Measurements from ENCODE around the gene MYRF. TPM values are rescaled to one million over a fixed set of nuclear protein-coding genes. Genes with fewer than 3 reads are reported as not detected.

The MYRF gene
- total RNA-seq, 1 donor from 2014 or later, result 1.6 TPM

GRCh38 chr11:61782299-61782698 is 29.9 kb downstream of the MYRF start:
- H3K27me3 Mint-ChIP-seq (ENCODE audit: low read depth), result no peaks in the 10 kb centered on the region
- H3K27ac Mint-ChIP-seq (ENCODE audit: unreplicated experiment), result no peak overlapping the region
- no peak for TF ChIP-seq CTCF (IDR thresholded peaks at IDR 0.05)
- no peak for DNase-seq (ENCODE audit: low spot score)
- peaks cover 20% of the 10 kb centered on the region for H3K4me1 Mint-ChIP-seq (ENCODE audit: low read depth)
- H3K4me3 Mint-ChIP-seq (ENCODE audit: unreplicated experiment), result no peak overlapping the region
- H3K36me3 Mint-ChIP-seq (ENCODE audit: low read depth), result peaks cover 6% of the 10 kb centered on the region
- no peaks in the 10 kb centered on the region for H3K9me3 Mint-ChIP-seq (ENCODE audit: low read depth)

GRCh38 chr11:61782841-61783240 is 30.4 kb downstream of the MYRF start:
- Mint-ChIP-seq H3K27me3 (ENCODE audit: low read depth) (no peaks in the 10 kb centered on the region), H3K4me3 (ENCODE audit: unreplicated experiment) (no peak overlapping the region), H3K27ac (ENCODE audit: unreplicated experiment) (no peak overlapping the region), H3K4me1 (ENCODE audit: low read depth) (peaks cover 20% of the 10 kb centered on the region), H3K36me3 (ENCODE audit: low read depth) (peaks cover 6% of the 10 kb centered on the region), H3K9me3 (ENCODE audit: low read depth) (no peaks in the 10 kb centered on the region)
- no peak for DNase-seq (ENCODE audit: low spot score)
- no peak for TF ChIP-seq CTCF (IDR thresholded peaks at IDR 0.05)

GRCh38 chr11:61783717-61784505 is 31.5 kb downstream of the MYRF start:
- DNase-seq (ENCODE audit: low spot score), result no peak
- H3K27ac Mint-ChIP-seq (ENCODE audit: unreplicated experiment), result peak overlapping the region; percentile 72
- no peaks in the 10 kb centered on the region for H3K9me3 Mint-ChIP-seq (ENCODE audit: low read depth)
- H3K27me3 Mint-ChIP-seq (ENCODE audit: low read depth), result no peaks in the 10 kb centered on the region
- H3K4me1 Mint-ChIP-seq (ENCODE audit: low read depth), result peaks cover 20% of the 10 kb centered on the region
- H3K36me3 Mint-ChIP-seq (ENCODE audit: low read depth), result peaks cover 8% of the 10 kb centered on the region
- H3K4me3 Mint-ChIP-seq (ENCODE audit: unreplicated experiment), result no peak overlapping the region
- TF ChIP-seq CTCF (IDR thresholded peaks at IDR 0.05), result no peak

- Mint-ChIP-seq H3K4me3 (ENCODE audit: unreplicated experiment) (no peak overlapping the region), H3K36me3 (ENCODE audit: low read depth) (peaks cover 10% of the 10 kb centered on the region), H3K9me3 (ENCODE audit: low read depth) (no peaks in the 10 kb centered on the region), H3K27me3 (ENCODE audit: low read depth) (no peaks in the 10 kb centered on the region), H3K4me1 (ENCODE audit: low read depth) (peaks cover 20% of the 10 kb centered on the region), H3K27ac (ENCODE audit: unreplicated experiment) (peak overlapping the region; percentile 13)
- DNase-seq (ENCODE audit: low spot score), result no peak
- no peak for TF ChIP-seq CTCF (IDR thresholded peaks at IDR 0.05)
These were observed 32.0 kb downstream of the MYRF start for GRCh38 chr11:61784506-61784805.

GRCh38 chr11:61785837-61786402 is 33.5 kb downstream of the MYRF start:
- Mint-ChIP-seq H3K4me3 (ENCODE audit: unreplicated experiment) (no peak overlapping the region), H3K36me3 (ENCODE audit: low read depth) (peaks cover 17% of the 10 kb centered on the region), H3K4me1 (ENCODE audit: low read depth) (peaks cover 20% of the 10 kb centered on the region), H3K9me3 (ENCODE audit: low read depth) (no peaks in the 10 kb centered on the region), H3K27me3 (ENCODE audit: low read depth) (no peaks in the 10 kb centered on the region), H3K27ac (ENCODE audit: unreplicated experiment) (no peak overlapping the region)
- peak; percentile 70 for DNase-seq (ENCODE audit: low spot score)
- TF ChIP-seq CTCF (IDR thresholded peaks at IDR 0.05), result no peak
